GM12875 (cell line): Measurements from ENCODE around the gene MMP12.

Experiments
- H3K4me3 ChIP-seq: one replicate; pipeline ENCODE4 v1.5.1; 2011; ENCODE audit warnings: low read depth, low read length, control low read depth
- TF ChIP-seq, protein P1 (sequence below): IDR thresholded peaks from 2 replicates; pipeline ENCODE4 v1.5.1; 2011; ENCODE audit warnings: low read depth, mild to moderate bottlenecking, control low read depth, inconsistent platforms, low read length, moderate library complexity, borderline replicate concordance; ENCODE audit not compliant: insufficient read depth

MMP12 gene

DNA sequence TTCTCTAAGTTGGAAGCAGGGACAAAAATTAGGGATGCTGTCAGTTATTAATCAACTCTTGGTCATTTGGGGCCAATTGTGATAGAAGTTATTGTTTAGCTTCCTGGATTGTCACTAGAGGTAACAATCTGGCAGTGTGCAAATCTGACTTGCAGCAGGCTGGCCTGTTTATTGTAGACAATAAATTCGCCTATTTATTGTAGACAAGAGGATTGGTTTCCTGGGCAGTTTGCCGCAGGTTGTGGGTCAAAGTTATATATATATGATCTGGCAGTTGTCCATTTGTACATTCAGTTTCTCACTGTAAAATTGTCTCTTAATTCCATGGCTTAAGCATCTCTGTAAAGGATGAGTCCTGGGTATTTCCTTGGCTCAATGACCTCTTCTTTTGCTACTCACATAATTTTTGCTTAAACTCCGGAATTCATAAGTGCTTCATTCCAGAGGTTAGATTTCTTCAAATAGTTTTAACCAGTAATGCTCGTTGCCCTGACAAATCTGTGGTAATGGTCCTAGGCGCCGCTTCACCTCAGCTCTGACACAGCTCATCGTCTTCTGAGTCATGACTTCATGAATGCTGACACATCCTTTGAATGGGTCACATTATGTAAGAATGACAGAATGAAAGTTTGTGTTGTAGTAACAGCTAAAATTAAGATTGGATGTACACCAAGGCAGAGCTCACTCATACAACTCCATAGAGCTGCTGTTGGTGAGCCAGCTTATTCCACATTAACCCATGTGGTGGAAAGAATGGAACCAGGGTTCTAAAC is 23.6 kb downstream of the MMP12 start:
- no peak overlapping the region for H3K4me3 ChIP-seq
- TF ChIP-seq, protein P1, sequence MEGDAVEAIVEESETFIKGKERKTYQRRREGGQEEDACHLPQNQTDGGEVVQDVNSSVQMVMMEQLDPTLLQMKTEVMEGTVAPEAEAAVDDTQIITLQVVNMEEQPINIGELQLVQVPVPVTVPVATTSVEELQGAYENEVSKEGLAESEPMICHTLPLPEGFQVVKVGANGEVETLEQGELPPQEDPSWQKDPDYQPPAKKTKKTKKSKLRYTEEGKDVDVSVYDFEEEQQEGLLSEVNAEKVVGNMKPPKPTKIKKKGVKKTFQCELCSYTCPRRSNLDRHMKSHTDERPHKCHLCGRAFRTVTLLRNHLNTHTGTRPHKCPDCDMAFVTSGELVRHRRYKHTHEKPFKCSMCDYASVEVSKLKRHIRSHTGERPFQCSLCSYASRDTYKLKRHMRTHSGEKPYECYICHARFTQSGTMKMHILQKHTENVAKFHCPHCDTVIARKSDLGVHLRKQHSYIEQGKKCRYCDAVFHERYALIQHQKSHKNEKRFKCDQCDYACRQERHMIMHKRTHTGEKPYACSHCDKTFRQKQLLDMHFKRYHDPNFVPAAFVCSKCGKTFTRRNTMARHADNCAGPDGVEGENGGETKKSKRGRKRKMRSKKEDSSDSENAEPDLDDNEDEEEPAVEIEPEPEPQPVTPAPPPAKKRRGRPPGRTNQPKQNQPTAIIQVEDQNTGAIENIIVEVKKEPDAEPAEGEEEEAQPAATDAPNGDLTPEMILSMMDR = no peak

- no peak overlapping the region for H3K4me3 ChIP-seq
- TF ChIP-seq, protein P1 = no peak
These were observed 25.5 kb downstream of the MMP12 start for GRCh38 chr11:102849311-102849710.

DNA sequence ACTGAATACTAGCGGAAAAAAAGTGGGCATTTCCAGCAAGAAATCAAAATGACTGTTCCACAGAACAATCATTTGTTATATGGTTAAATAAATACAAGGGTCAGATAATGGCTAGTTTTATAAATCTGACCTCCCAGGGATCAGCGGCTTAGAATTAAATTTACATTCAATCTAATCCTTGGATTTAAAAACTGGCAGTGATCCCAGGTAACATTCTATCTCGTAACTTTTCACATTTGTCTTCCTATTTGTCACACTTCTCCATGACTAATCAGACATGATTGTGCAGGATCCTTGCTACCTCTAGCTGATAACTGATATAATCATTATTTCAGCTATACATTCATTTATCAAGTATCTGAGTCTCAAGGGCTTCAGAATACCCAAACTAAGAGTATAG is 28.5 kb downstream of the MMP12 start:
- H3K4me3 ChIP-seq = no peak overlapping the region

GRCh38 chr11:102843489-102843888 is 31.3 kb downstream of the MMP12 start, which contains the start of gene MMP3:
MMP3 (minus strand) TSS chr11:102843609; CDS start chr11:102843546, 63 bp downstream.
- TF ChIP-seq, protein P1 = no peak
- H3K4me3 ChIP-seq = no peak within 1 kb of the TSS

More for the DNA sequence above, 28.5 kb downstream of the MMP12 start:
- TF ChIP-seq, protein P1 = no peak

DNA sequence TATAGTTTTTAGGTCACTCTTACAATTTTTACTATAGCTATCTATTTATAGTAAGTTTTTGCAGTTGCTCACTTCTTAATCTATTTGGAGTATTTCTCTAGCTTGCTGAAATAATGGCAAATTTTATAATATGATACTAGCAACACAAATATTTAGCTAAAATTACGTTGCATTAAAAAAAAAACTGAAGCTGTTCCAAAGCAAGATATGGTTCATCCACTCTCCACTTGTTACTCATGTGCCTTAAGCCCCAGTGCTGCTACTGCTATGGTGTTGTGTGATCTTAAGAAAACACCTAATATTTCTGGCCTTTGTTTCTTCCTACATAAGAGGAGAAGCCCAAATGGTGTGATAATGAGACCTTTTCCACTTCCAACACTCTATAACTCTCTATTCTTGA is 31.9 kb downstream of the MMP12 start:
- TF ChIP-seq, protein P1 = no peak
- no peak overlapping the region for H3K4me3 ChIP-seq

DNA sequence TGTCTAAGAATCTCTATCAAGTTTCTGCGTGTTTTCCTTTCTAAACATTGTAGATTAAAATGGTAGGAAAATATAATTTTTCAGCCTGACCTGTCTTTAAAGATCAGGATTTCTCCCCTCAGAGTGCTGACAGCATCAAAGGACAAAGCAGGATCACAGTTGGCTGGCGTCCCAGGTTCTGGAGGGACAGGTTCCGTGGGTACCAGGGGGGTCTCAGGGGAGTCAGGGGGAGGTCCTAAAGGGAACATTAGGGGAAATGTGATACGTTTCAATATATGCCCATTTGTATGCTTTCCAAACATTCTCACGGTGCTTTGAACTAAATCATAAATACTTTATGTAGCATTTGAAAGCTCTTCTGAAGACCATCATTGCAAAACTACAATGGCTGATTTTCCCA is 34.8 kb downstream of the MMP12 start:
- TF ChIP-seq, protein P1 = no peak
- no peak overlapping the region for H3K4me3 ChIP-seq

DNA sequence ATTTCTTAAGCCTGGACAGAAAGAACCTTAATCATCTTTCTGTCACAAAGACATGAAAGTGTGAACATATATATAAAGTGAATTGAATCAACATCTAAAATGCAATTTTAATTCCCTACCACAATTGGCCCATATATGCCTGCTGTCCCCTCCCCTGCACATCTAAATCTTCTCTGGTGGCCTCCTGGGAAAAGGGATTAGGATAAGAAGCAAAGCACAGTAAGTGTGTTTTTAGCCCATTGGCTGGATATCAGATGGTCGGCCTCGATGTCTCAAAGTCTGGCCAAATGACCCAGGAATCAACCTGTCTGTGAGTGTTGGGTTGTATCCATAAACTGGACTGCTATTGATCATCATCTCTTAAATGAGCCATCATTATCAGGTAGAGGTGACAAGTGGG is 37.1 kb downstream of the MMP12 start:
- H3K4me3 ChIP-seq = no peak overlapping the region
- TF ChIP-seq, protein P1 = no peak
